NCI-H345 treated with DMSO at 0.1 percent for 48 hours (cell line): ENCODE data around the gene WNK1.
"Not testable (repeated sequence)": the region's sequence is repeated elsewhere in the genome, so short reads cannot be mapped to it uniquely, and the experiment has no call there.

Experiments
- DNase-seq: peaks from one replicate; lab custom pipeline; 2025; ENCODE audit not compliant: unreplicated experiment; lab: John Stamatoyannopoulos, UW

The WNK1 gene

DNA sequence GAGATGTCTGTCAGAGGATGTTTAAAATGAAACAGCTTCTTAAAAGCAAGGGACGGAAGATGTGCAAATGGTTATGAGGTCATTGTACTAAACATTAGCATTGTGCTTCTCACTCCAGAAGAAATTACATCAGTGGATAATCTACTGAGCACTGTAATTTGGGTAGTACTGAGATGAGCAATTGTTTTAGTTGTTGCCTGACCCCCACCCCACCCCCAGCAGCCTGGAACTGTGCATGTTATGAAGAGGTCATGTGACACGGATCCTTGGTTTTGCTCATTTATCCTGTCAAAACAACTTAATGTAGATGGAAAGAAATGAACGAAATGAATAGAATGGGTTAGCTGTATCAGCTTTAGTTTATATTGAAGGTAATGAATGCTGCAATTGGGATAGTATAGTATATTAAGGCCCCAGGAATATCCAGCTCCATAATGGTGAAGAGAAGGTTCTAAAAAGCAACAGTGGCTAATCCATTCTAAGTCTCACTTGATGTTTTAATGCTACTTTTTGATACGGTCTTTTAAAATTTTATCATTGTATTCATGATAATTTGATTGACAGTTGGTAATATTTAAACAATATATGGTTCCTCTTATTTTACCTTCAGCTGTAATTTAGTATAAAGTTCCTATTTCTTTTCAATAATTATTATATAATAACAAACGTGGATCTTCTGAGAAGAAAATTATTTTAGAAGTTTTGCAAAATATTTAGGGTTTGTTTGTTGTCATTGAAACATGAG, 58.5 kb downstream of the WNK1 start:
- DNase-seq = no peak

DNA sequence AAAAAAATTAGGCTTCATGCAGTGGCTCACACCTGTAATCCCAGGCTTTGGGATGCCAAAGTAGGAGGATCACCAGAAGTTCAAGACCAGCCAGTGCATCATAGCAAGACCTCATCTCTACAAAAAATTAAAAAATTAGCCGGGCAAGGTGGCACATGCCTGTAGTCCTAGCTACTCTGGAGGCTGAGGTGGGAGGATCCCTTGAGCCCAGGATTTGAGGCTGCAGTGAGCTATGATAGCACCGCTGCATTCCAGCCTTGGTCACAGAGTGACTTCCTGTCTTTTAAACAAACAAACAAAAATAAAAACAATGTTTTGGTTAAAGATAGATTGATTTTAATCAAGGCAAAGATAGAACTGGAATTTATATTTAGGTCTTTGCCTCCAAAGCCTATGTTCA, 60.6 kb downstream of the WNK1 start:
- DNase-seq = no peak

DNA sequence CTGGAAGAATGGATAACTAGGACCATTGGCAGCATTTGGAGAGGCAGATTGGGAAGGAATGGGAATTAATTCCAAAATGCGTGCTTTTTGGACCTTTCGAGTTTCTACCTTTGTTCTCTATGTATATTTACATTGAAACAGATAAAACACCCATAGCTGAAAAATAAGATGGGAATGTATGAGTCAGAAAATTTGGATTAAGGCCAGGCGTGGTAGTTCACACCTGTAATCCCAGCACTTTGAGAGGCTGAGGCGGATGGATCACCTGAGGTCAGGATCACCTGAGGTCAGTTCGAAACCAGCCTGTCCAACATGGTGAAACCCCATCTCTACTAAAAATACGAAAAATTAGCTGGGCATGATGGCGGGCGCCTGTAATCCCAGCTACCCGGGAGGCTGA, 65.1 kb downstream of the WNK1 start:
- DNase-seq = not testable (repeated sequence)

DNA sequence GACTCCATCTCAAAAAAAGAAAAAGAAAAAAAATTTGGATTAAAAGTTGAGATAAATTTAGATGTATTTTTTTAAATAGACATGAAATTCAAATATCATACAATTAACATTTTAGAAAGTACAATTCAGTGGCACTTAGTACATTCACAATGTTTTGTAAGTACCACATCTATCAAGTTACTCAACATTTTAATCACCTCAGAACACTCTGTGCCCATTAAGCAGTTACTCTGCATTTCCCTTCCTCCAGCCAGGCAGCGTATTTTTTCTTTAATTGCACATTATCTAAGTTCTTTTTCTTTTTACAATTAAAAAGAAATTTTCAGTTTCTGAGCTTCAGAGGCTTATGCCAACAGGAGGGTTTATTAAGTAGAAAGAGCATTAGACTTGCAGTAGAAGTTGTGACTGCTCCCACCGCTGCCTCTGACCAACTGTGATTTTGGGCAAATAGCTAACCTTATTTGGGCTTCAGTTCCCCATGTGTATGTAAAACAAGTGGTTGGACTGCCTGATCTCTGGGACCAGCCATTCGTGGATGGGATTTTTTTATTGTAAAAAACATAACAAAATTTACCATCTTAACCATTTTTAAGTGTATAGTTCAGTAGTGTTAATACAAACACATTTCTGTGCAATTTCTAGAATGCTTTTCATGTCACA, 65.7 kb downstream of the WNK1 start:
- DNase-seq = no peak

DNA sequence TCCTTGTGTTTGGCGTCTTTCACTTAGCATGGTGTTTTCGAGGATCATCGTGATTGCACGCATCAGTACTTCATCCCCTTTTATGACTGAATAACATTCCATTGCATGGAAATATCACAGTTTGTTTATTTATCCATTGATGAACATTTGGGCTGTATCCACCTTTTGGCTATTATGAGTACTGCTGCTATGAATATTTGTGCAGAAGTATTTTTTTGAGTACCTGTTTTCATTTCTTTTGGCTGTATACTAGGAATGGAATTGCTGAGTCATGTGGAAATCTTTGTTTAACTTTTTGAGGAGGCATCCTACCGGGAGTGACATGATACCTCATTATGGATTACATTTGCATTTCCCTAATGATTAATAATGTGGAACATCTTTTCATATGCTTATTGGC, 66.4 kb downstream of the WNK1 start:
- no peak for DNase-seq

DNA sequence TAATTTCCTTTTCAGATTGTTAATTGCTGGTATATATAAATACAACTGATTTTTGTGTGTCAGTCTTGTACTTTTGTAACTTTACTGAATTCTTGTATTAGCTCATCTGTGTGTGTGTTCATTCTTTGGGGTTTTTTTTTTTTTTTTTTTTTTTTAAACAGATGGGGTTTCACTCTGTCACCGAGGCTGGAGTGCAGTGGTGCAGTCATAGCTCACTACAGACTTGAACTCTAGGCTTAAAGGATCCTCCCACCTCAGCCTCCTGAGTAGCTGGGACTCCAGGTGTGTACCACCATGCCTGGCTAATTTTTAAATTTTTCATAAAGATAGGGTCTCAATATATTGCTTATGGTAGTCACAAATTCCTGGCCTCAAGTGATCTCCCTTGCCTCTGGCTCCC, 68.0 kb downstream of the WNK1 start:
- DNase-seq = no peak

DNA sequence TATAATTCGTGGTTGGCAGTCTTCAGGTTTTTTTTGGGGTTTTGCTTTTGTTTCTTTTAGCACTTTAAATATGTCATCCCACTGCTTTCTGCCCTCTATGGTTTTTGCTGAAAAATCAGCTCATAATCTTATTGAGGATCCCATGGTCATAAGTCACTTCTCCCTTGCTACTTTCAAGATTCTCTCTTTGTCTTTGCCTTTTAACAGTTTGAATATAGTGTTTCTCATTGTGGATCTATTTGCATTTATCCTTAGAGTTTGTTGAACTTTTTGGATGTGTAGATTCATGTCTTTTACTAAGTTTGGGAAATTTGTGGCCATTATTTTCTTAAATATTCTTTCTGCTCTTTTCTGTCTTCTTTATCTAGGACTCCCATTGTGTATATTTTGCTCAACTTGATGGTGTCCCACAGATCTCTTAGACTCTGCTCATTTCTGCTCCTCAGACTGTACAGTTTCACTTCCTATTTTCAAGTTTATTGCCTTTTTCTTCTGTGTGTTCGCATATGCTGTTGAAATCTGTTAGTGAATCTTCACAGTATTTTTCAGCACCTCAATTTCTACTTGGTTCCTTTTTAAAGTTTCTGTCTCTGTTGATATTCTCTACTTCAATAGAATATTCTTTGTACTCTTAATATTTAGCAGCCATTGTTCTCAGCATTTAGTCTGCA, 70.8 kb downstream of the WNK1 start:
- DNase-seq = no peak

DNA sequence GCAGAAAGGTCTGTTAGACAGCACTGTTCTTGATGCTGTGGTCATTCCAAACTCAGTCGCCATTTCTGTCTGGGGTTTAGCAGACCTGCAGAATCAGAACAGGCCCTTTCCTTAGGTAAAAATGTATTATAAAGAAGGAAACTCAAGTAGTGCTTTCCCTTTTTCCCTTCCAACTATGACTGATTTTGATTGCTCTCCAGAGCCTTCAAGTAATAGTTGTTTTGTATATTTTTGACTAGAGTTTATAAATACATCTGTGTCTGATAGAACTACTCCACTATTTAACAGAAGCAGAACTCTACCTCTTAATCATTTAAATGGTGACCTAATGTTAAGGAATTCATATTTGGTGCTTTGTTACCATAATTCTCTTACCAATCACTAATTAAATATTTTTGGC, 74.0 kb downstream of the WNK1 start:
- no peak for DNase-seq

DNA sequence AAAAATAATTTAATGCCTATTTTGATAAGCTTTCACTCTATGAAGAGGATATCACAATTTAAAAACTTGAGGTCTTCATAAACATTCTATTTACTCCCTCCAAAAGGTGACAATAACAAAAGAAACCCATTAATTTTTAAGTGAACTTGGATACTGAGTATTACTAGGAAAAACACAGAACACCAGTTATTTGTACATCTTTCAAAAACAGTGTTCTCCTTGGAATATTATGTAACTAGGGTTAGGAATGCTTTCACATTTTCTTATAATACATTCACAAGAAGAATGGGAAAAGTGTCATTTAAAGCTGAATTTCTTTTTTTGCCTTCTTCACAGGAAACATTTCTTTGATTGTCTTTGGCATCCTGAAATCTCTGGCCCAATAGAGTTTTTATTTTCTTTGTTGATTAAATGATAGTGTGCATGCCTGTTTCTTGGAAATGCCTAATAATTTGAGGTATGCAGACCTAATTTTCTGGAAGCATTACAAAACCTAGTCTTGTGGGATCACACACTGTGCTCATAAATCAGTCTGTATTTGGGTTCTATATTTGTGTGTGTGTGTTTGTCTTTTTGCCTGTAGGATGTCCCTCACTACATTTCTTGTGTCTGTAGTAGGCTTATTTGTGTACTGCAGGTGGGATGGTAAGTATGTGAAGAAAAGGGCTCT, 76.5 kb downstream of the WNK1 start:
- DNase-seq = no peak

DNA sequence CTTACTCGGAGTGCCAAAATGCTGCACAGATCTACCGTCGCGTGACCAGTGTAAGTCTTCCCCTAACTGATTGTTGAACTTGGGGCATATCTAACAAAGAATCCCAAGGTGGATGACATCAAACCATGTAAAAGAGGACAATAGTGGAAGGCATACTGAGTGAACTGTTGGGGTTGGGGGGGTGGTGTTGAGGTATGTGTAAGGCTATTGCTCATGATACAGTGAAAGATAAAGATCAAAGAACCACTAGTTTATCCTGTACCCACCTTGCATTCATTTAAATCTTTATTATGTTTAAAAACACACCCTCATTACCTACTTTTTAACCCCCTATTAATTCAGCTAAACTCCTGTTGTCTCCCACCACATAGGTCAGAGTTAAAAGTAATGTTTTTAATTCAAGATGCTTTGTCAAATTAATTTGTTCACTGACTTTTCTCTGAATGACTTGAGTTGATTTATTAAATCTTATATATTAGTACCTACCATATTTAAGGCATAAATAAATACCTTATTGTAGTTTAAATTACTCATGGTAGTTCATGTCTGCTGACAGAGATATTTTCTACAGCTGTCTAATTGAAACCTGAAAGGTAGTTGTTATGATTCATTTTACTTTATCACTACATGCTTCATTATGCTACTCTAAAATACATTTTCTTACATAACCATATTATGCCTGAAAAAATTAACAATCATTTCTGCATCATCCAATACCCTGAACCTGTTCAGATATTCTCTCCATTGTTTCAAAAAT, 77.9 kb downstream of the WNK1 start:
- DNase-seq = no peak

DNA sequence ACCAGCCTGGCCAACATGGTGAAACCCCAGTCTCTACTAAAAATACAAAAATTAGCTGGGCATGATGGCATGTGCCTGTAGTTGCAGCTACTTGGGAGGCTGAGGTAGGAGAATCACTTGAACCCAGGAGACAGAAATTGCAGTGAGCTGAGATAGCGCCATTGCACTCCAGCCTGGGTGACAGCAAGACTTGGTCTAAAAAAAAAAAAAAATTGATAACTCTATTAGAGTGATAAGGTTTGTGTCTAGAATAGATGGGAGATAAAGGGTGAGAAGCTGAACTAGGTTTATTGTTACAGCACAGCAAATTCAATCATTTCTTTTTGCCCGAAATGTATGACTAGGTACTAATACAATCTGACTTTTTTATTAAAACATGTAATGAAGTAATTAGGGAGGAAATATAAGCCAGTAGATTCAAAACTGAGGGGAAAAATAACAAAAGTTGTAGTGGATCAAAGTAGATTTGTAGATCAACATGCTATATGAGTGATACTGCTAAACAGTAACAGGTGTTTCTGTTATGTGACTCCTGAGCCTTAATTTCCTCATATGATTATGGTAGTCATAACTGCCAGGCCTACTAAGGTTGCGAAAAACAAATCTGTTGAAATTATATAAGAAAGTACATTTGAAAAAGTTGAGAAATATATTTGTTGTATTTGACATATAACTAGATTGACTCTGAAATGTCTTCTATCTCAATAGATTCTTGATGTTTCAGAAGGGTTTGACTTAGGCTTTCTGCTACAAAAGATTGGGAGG, 83.6 kb downstream of the WNK1 start:
- DNase-seq = no peak

DNA sequence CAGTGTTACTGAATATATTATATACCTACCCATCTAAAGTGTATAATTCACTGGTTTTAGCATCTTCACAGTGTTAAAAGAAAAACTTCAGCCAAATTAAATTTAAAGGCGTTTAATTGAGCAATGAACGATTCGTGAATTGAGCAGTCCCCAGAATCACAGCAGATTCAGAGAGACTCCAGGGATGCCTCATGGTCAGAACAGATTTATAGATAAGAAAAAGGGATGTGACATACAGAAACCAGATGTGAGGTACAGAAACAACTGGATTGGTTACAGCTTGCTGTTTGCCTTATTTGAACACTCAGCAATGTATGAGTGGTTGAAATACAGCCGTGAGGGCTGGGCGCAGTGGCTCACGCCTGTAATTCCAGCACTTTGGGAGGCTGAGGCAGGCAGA, 84.6 kb downstream of the WNK1 start:
- DNase-seq = no peak

DNA sequence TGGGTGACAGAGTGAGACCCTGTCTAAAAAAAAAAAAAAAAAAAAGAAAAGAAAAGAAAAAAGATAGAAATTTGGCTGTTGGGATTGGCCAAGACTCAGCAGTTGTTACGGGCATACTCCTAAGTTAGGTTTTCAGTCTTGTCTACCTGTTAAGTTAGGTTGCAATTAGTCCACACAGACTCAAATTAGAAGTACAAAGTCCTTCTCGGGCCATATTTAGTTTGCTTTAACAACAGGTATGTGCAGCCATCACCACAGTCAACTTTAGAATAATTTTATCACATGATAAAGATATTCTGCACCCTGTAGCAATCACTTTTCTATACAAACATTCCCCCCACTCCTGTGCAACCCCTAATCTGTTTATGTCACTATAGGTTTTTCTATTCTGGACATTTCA, 85.2 kb downstream of the WNK1 start:
- DNase-seq = no peak

DNA sequence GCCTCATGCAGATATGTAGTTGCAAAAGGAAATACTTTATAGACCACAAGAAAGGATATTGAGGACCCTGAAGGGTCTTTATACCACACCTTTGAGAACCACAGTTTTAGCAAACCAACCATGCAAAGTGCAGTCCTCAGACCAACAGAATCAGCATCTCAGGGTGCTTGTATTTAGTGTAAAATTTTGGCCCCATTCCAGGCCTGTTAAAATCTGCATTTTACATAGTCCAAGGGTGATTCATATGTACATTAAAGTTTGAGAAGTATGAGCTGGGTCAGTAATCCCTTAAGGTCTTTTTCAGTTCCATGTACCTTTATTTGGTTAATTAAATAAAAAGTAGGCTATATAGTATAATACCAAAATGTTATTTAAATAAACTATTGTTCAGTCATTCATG, 91.2 kb downstream of the WNK1 start:
- DNase-seq = no peak

DNA sequence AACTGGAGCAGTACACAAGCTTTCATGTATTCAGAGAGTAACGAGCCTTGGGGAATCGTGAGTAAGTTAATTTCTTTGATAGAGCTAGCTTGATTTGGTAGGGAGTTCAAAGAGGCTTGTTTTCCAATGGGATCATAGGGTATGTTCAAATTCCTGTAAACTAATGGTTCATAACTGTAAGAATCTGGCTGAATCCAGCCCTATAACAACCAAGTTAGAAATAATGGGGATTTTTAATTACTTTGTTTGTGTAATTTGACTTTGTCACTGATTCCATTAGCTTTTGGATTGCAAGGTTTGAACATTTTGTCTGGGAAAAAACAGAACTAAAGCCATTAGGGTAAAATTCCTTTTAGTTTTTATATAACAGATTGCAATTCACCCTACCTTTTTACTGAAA, 94.0 kb downstream of the WNK1 start:
- DNase-seq = no peak

DNA sequence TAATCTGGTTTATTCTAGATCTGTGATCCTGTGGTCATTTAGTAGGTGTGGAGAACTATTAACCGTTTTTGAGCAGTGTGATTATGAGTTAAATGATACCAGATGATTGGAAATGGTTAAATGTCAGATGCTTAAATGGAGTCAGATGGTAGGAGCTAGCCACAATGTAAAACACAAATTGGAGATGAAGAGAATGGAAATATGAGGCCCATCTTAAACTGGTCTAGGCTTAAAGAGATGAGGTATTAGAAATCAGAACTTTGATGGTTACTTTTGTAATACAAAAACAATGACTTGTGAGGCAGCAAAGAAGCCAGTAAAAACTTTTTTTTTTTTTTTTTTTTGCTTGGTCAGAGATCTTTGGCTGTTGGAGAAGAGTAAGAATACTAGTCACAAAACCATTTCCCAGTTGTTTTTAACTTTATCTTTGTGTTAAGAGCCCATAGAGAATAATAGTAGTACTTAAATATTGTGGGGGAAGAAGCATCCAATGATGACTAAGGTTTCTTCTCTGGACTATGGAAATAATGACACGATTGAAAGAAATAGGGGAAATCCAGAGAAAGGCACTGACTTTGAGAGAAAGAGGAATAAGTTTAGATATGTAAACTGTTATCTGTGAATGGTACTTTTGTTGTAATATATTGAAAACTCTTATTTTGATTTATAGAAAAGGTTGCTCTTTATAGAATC, 95.9 kb downstream of the WNK1 start:
- DNase-seq = no peak

DNA sequence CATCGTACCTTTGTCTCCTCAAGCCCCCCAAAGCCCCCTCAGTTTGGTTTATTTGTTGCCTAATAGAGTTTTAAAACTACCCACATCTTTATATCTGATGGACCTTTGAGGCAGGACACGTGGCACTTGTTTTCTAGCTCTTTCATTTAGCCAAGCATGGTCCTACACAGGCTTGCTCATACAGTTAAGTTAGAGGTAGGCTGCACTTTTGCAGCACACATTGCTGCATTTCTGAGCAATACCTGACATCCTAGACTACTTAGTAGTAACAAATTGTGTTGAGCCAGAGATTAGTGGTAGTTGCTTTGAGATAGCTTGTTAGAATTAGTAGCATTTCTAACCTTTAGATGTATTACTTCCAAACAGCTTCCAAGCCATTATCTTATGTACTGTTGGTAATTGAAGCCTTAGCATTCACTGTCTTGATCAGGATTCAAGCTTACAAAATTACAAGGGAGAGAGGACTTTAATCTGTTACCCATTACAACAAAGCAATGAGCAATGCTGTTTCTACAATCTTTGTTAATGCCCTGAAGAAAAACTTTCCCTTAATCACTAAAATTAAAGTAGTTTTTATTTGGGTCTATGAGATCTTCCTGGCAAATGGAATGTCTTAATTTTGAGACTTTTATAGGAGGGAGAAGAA, 96.6 kb downstream of the WNK1 start:
- DNase-seq = no peak

DNA sequence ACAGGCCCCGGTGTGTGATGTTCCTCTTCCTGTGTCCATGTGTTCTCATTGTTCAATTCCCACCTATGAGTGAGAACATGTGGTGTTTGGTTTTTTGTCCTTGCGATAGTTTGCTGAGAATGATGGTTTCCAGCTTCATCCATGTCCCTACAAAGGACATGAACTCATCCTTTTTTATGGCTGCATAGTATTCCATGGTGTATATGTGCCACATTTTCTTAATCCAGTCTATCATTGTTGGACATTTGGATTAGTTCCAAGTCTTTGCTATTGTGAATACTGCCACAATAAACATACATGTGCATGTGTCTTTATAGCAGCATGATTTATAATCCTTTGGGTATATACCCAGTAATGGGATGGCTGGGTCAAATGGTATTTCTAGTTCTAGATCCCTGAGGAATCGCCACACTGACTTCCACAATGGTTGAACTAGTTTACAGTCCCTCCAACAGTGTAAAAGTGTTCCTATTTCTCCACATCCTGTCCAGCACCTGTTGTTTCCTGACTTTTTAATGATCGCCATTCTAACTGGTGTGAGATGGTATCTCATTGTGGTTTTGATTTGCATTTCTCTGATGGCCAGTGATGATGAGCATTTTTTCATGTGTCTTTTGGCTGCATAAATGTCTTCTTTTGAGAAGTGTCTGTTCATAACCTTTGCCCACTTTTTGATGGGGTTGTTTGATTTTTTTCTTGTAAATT, 97.5 kb downstream of the WNK1 start:
- not testable (repeated sequence) for DNase-seq

DNA sequence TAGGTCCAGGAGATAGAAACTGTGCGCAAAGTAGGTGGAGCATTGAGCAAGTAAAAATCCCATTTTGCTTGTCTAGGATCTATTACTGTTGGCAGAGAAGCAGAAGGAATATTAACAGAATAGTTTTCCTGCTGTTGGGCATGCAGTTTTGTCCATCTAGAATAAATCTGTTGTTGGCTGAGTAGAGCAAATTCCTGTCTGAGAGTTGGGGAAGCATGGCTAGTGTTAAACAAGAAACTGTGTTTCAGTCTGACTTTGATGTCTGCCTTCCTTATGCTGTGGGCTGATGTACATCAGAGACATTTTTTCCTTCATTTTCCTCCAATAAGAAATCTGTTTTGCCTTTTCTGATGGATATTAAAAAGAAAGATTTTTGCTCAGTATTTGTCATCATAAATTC, 99.0 kb downstream of the WNK1 start:
- DNase-seq = no peak
